OCI-LY1 (cell line): ENCODE results near the gene RANBP17.

ENCODE experiments used
- EZH2 ChIP-seq: fragments of 200-600 bp; sonication (generic), shearing (Covaris generic); IDR thresholded peaks from 2 replicates; pipeline ENCODE4 v1.8.0; 2017; ENCODE audit warnings: borderline replicate concordance, mixed run types, mild to moderate bottlenecking, antibody characterized with exemption, low read length, moderate library complexity, mixed read lengths
- TF ChIP-seq, protein P1 (sequence below): fragments of 200-600 bp; sonication (generic), shearing (Covaris generic); IDR thresholded peaks from 2 replicates; pipeline ENCODE4 v1.5.1; 2017; ENCODE audit warnings: mild to moderate bottlenecking, antibody characterized with exemption, low read length, moderate library complexity, mixed read lengths

- TF ChIP-seq EZH2: no peak
- TF ChIP-seq, protein P1, sequence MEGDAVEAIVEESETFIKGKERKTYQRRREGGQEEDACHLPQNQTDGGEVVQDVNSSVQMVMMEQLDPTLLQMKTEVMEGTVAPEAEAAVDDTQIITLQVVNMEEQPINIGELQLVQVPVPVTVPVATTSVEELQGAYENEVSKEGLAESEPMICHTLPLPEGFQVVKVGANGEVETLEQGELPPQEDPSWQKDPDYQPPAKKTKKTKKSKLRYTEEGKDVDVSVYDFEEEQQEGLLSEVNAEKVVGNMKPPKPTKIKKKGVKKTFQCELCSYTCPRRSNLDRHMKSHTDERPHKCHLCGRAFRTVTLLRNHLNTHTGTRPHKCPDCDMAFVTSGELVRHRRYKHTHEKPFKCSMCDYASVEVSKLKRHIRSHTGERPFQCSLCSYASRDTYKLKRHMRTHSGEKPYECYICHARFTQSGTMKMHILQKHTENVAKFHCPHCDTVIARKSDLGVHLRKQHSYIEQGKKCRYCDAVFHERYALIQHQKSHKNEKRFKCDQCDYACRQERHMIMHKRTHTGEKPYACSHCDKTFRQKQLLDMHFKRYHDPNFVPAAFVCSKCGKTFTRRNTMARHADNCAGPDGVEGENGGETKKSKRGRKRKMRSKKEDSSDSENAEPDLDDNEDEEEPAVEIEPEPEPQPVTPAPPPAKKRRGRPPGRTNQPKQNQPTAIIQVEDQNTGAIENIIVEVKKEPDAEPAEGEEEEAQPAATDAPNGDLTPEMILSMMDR: no peak
Observed at GRCh38 chr5:171139227-171139626, 277.4 kb downstream of the RANBP17 start.
